Common myeloid progenitor, CD34-positive (primary cell): ENCODE data around the gene ARHGEF28.

ENCODE experiments used
- CTCF ChIA-PET: fragments of 350-600 bp; sonication (Branson Sonifier 250); formaldehyde crosslinking; loops from one replicate; lab custom pipeline; 2021; ENCODE audit warnings: antibody characterized with exemption; lab: Charles Lee
- POLR2A ChIA-PET: fragments of 350-600 bp; sonication (Branson Sonifier 250); formaldehyde crosslinking; loops from one replicate; lab custom pipeline; 2021; ENCODE audit warnings: antibody characterized with exemption; lab: Charles Lee
- DNase-seq, 3 donors: peaks; one replicate each; pipeline versions ENCODE4 v3.0.0 to v3.0.0-alpha.2; 2013
- H3K27ac ChIP-seq, 2 experiments: 1 replicate in 1 of 2; 2 replicates in 1 of 2; pipeline ENCODE4 v1.7.0; 2013; ENCODE audit warnings: inconsistent platforms in 2 of 2, low read length in 2 of 2, mild to moderate bottlenecking in 2 of 2, low read depth in 1 of 2, moderate library complexity in 1 of 2; ENCODE audit not compliant: severe bottlenecking in 2 of 2, insufficient read depth in 1 of 2, poor library complexity in 1 of 2
- H3K27me3 ChIP-seq, 5 experiments: replicated peaks in 2 of 5; 1 replicate in 3 of 5; 2 replicates in 2 of 5; pipeline versions ENCODE4 v1.6.1 to v1.7.0; 2013; ENCODE audit warnings: low read length in 4 of 5, mild to moderate bottlenecking in 2 of 5, moderate library complexity in 2 of 5, inconsistent platforms in 1 of 5; ENCODE audit not compliant: insufficient read depth in 5 of 5, control insufficient read depth in 4 of 5
- H3K36me3 ChIP-seq, 4 experiments: 1 replicate in 2 of 4; 2 replicates in 2 of 4; pipeline versions ENCODE4 v1.6.1 to v1.7.0; 2013; ENCODE audit warnings: low read length in 3 of 4, control low read depth in 1 of 4, mild to moderate bottlenecking in 1 of 4; ENCODE audit not compliant: control insufficient read depth in 4 of 4, insufficient read depth in 4 of 4
- H3K4me1 ChIP-seq, 4 experiments: 1 replicate in 3 of 4; 2 replicates in 1 of 4; pipeline versions ENCODE4 v1.6.1 to v1.7.1; 2013; ENCODE audit warnings: low read length in 3 of 4, mild to moderate bottlenecking in 3 of 4, control low read depth in 1 of 4, inconsistent platforms in 1 of 4, moderate library complexity in 1 of 4; ENCODE audit not compliant: control insufficient read depth in 4 of 4, insufficient read depth in 4 of 4; ENCODE audit errors: control extremely low read depth in 1 of 4
- H3K4me3 ChIP-seq, 7 experiments: 1 replicate in 4 of 7; 2 replicates in 3 of 7; pipeline versions ENCODE4 v1.5.1 to v1.7.0; 2013; ENCODE audit warnings: mild to moderate bottlenecking in 7 of 7, low read length in 6 of 7, moderate library complexity in 6 of 7, inconsistent platforms in 2 of 7, low read depth in 2 of 7, control low read depth in 1 of 7; ENCODE audit not compliant: insufficient read depth in 4 of 7, control insufficient read depth in 1 of 7; ENCODE audit errors: extremely low read depth in 1 of 7
- H3K9me3 ChIP-seq, 5 experiments: 1 replicate in 4 of 5; 2 replicates in 1 of 5; pipeline versions ENCODE4 v1.6.1 to v1.7.1; 2013; ENCODE audit warnings: low read length in 4 of 5, mild to moderate bottlenecking in 2 of 5, inconsistent platforms in 1 of 5, low read depth in 1 of 5, moderate library complexity in 1 of 5; ENCODE audit not compliant: control insufficient read depth in 4 of 5, insufficient read depth in 2 of 5; ENCODE audit errors: control extremely low read depth in 1 of 5
- WGBS: methylation state at CpG from one replicate; pipeline ENCODE4 v1.1.5; 2013; ENCODE audit not compliant: insufficient coverage; 5-methylcytosine and 5-hydroxymethylcytosine counted together

Gene ARHGEF28

DNA sequence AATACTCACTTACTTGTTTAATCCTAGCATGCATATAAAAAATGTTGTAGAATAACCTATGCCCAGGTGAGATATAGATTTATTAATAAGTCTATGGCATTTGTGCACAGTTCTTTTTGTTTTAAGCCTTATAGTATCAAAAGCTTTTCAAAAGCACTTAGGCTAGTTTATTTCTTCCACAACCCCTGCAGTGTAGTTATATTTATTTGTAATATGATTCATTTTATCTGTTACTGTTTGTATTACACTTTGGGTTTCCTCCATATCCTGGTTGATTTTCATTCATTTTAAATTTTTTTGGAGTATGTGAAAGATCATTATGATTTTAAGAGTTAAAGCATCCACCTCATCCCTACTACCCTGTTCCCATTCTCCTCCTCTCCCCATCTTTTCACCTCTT lies 18.8 kb upstream of the ARHGEF28 start:
- Histone ChIP-seq H3K36me3 (no peaks in the 10 kb centered on the region), H3K4me1 (no peaks in the 10 kb centered on the region), H3K9me3 (peaks cover 0 to 7% (median 0%) of the 10 kb centered on the region in 5 experiments), H3K4me3 (no peak overlapping the region), H3K27me3 (no peaks in the 10 kb centered on the region), H3K27ac (no peak overlapping the region)
- no peak for DNase-seq
- POLR2A ChIA-PET, result no interaction called here
- CTCF ChIA-PET, result interaction anchor here (1.3 kb wide), 1 partner anchor 18 kb away, joined by 7 read pairs; no protein-coding TSS in a partner anchor

DNA sequence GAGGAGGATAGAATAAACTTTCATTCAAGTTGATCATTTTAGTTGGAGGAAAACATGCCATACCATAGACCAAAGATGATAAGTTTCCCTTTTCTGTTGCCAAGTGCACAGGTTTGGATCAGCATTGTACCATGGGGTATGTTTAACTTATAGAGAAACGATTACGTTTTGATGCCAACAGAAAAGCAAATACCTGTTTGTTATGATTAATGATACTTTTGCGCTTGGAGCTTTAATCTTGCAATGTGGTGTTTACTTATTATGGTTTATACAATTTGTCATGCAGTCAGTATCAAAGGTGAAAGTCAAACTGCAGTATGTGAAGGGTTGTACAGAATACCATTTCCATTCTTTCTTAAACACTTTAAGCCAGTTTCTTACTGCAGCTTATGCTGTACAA lies 13.2 kb upstream of the ARHGEF28 start:
- ChIA-PET CTCF (no interaction called here), POLR2A (no interaction called here)
- Histone ChIP-seq H3K4me3 (no peak overlapping the region), H3K27me3 (no peaks in the 10 kb centered on the region), H3K9me3 (peaks cover 0 to 4% (median 0%) of the 10 kb centered on the region in 5 experiments), H3K4me1 (no peaks in the 10 kb centered on the region), H3K36me3 (no peaks in the 10 kb centered on the region), H3K27ac (no peak overlapping the region)
- no peak for DNase-seq
- 100% methylated on average over 3 of the region's 3 CpGs for WGBS

DNA sequence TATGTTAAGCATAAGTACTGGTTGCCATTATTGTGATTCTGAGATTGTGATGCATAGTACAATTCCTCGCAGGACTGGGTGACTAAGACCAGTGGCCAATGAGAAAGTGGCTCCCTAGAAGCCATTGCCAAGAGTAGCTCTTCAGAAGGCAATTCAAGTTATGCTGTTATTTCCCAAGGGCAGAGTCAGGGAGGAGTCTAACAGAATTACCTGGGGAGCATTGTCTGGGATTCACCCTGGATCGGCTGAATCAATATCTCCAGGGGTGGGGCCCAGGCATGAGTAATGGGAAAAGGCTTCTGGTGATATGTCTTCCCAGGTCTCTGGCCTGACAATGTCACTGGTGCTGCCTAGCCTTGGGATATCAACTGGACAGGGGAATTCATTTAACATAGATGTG lies 10.9 kb upstream of the ARHGEF28 start:
- 100% methylated on average over 2 of the region's 2 CpGs for WGBS

DNA sequence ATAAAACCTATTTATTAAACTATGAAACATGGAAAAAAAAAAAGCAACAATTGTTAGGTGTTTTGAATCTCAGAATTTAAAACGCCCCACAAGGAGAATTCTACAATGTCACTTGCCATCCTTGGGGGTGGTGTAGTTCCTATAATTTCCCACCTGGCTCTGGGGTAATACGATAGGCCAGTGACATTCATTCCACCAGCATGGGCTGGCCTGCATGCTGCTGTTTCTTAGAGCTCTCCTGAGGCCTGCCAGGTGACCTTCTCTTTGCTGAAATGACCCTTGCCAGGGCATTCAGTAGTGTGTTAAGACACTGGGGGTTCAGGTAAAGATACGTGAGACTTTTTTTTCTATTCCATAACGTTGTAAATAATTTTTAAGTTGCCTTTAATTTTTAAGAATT lies 10.0 kb upstream of the ARHGEF28 start:
- H3K36me3 ChIP-seq, result no peaks in the 10 kb centered on the region
- no peaks in the 10 kb centered on the region for H3K4me1 ChIP-seq
- H3K4me3 ChIP-seq, result no peak overlapping the region
- no peaks in the 10 kb centered on the region for H3K9me3 ChIP-seq
- CTCF ChIA-PET, result no interaction called here
- H3K27ac ChIP-seq, result no peak overlapping the region
- H3K27me3 ChIP-seq, result no peaks in the 10 kb centered on the region
- DNase-seq, result no peak
- 93% methylated on average over 2 of the region's 4 CpGs for WGBS
- POLR2A ChIA-PET, result no interaction called here

More for the DNA sequence above, 10.9 kb upstream of the ARHGEF28 start:
- no peak overlapping the region for H3K4me3 ChIP-seq
- H3K9me3 ChIP-seq, result peaks cover 0 to 4% (median 0%) of the 10 kb centered on the region in 5 experiments
- H3K36me3 ChIP-seq, result no peaks in the 10 kb centered on the region
- no peak for DNase-seq
- no peaks in the 10 kb centered on the region for H3K27me3 ChIP-seq
- H3K4me1 ChIP-seq, result no peaks in the 10 kb centered on the region
- ChIA-PET CTCF (interaction anchor here (1.4 kb wide), 1 partner anchor 23 kb away, joined by 3 read pairs; no protein-coding TSS in a partner anchor), POLR2A (no interaction called here)
- no peak overlapping the region for H3K27ac ChIP-seq

DNA sequence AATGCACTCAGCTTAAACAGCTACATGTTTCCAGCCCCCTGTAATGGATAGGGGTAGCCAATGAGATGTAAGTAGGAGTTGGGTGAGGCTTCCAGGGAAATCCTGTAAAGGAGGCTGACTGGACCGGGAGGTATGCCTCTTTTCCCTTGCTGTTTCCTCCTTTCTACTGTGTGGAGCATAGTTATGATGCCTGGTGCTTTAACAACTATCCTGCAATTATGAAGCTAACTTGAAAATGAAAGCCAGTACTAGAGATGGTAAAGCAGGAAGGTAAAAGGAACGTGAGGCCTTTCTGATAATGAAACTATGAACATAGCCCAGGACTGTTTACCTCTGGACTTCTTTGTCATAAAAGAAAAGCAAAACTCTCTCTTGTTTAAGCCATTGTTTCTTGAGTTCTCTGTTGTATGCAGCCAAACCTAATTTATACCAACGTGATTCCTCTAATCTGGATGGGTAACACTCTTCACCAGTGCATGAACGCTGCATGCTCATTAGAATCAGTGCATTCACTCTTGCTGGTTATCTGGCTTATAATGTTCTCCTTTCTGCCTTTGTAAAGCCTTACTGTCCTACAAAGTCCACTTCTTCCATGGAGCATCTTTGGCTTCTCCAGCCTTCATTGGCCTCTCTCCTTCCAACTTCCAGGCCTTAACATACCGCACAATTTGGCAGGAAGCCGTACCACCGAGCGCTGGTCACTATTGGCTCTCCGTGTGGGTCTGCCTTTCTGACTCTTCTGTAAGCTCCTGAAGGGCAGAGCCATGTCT lies 8.3 kb upstream of the ARHGEF28 start:
- 100% methylated on average over 8 of the region's 9 CpGs for WGBS
- no peaks in the 10 kb centered on the region for H3K9me3 ChIP-seq
- no peaks in the 10 kb centered on the region for H3K4me1 ChIP-seq
- no peak overlapping the region for H3K4me3 ChIP-seq
- POLR2A ChIA-PET, result no interaction called here
- DNase-seq, result peak in 1 of 3 donors; percentile 4
- no peak overlapping the region for H3K27ac ChIP-seq
- H3K27me3 ChIP-seq, result no peaks in the 10 kb centered on the region
- CTCF ChIA-PET, result interaction anchor here (2.0 kb wide), 1 partner anchor 76 kb away, joined by 5 read pairs; no protein-coding TSS in a partner anchor
- H3K36me3 ChIP-seq, result no peaks in the 10 kb centered on the region

DNA sequence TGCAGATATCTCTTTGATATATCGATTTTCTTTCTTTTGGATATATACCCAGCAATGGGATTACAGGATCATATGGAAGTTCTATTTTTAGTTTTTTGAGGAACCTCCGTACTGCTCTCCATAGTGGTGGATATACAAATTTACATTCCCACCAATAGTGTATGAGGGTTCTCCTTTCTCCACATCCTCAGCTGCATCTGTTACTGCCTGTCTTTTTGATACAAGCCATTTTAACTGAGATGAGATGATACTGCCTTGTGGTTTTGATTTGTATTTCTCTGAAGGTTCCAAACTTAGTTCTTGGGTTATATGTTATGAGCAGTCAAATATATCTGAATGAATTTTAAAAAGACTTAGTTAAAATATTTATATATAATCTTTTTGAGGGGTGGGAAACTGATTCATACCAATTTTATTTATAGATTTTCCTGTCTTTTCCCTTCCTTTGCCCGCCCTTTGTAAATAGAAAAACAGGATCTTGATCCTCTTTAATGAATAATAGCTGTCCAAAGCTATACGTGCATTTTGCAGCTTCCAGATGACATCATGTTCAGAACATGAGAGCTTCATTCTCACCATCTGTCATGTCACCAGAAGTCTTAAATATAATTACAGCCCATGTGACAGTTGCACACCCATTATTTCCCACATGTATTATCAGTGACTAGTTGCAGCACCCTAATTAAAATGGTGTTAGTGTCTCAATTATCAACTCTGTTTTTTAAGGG lies 6.2 kb upstream of the ARHGEF28 start:
- WGBS, result 78% methylated on average over 1 of the region's 4 CpGs
- no peaks in the 10 kb centered on the region for H3K27me3 ChIP-seq
- no peaks in the 10 kb centered on the region for H3K4me1 ChIP-seq
- H3K27ac ChIP-seq, result no peak overlapping the region
- no peak for DNase-seq
- ChIA-PET POLR2A (no interaction called here), CTCF (no interaction called here)
- no peak overlapping the region for H3K4me3 ChIP-seq
- no peaks in the 10 kb centered on the region for H3K36me3 ChIP-seq
- H3K9me3 ChIP-seq, result no peaks in the 10 kb centered on the region

DNA sequence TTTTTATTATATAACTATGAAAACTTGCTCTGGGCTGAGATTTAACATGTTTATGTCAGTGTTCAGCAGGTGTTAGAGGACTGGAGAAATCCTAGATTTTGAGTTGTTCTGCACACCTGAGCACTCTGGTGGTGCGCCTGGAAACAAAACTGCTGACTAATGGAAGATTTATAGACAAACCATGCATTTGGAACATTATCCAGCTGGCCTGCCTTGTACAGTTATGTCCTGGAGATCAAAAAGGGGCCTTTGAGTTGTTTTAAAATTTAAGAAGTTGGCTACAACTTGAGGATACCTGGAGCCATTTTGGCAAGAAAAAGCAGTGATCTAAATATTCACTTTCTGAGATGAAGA lies 5.7 kb upstream of the ARHGEF28 start:
- 71% methylated on average over 1 of the region's 1 CpG for WGBS
- Histone ChIP-seq H3K36me3 (no peaks in the 10 kb centered on the region), H3K27ac (no peak overlapping the region), H3K9me3 (no peaks in the 10 kb centered on the region), H3K4me3 (no peak overlapping the region), H3K27me3 (no peaks in the 10 kb centered on the region), H3K4me1 (peaks cover 0 to 5% (median 2%) of the 10 kb centered on the region in 4 experiments)
- ChIA-PET CTCF (no interaction called here), POLR2A (no interaction called here)
- DNase-seq, result no peak
